Frontal cortex (tissue), 4 donors: ENCODE measurements around the gene FZD10. TPM values are rescaled to one million over a fixed set of nuclear protein-coding genes. Genes with fewer than 3 reads are reported as not detected.

ENCODE experiments used
- DNase-seq, 2 donors: peaks; one replicate each; pipeline ENCODE4 v3.0.0; 2012; ENCODE audit warnings: low spot score in 2 of 2
- FAIRE-seq: peaks from 2 replicates; lab custom pipeline; 2012; peaks lifted over from hg19 to GRCh38; lab: Jason Lieb, UNC
- total RNA-seq: library from RNA; depleted of rRNA; stranded (reverse); fragments of >200 nt; gene quantifications from one replicate; pipeline ENCODE4 v1.2.3, GENCODE V29; 2014
- donor health status: control.
- donor health status: control.
- donor health status: control.

Gene FZD10
- total RNA-seq, 1 donor from 2014 or later, result 0.41 TPM

DNA sequence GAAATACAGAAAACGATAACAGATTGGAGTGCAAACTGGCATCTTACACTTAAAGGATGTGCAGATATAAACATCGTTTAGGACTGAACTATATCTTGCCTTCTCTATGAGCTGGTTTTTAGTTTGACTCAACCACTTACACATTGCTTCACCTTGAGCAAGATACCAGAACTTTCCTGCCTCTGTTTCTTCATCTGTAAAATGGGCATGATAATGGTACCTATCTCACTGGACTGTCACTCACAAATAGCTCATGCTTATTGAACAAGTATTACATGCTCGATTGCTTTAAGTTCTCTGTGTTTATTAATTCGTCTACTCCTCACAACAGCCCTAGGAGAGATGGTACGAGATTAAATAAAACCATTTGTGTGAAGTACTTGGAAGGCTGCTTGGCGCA lies 7.7 kb downstream of the FZD10 start:
- FAIRE-seq, result no peak
- no peak for DNase-seq

DNA sequence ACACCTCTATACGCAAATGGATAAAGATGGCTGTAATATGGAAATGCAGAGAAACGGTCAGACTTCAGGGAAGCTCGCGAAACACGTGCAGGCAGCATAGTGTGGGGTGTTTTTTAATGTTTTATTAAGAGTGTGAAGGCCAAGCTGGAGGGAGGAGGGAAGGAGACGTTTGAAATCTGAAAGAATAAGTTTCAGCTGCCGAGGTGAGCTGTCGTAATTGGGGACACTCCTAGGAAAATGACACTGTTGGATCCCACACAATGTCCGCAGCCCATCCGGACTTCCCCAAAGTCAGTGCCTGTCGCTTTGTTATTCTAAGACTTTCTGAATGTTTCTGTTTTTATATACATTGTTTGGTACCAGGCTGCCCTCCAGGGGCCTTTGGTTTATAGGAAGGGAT lies 8.3 kb downstream of the FZD10 start:
- no peak for FAIRE-seq
- DNase-seq, result no peak

DNA sequence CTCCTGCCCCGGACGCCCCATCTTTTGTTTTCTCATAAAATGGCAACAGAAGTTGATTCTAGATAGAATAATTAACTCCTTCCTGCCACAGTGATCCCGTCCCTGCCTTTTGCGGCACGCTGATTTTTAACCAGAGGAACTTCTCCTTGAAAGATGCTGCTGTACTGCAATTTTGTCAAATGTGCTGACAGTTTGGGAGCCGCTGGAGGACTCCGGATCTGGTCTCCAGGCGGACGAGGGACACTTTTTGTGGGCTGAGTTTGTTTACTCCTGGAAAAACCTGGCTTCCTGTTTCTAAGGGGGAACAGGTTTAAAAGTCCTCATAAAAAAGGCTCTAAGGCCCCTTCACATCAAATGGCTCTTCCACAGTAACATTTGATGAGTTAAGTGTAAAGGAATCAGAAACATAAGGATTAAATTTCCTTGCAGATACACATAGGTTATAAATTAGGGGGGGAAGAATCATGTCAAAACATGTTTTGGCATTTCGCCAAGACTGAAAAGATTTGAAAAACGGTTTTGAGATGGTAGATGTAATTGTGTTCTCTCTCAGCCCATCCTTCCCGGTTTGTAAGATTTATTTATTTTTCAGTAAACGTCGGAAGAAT lies 15.5 kb downstream of the FZD10 start:
- FAIRE-seq, result no peak

DNA sequence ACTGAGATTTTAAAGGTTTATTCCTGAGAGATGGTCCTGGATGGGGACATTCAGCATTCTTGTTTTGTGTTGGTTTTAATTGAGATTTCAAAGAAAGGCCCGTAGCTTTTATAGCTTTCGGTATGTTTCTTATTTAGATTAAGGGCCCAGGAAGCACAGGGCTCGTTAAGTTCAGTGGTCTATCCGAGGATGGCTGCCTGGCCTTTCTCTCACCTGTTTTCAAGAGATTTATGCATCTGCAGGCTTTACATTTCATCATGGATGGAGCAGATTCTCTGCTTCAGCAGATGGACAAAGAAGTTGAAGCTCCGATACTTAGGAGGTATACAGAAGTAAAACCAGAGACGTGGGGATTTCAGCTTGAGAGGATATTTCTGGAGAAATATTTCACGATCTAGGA lies 16.0 kb downstream of the FZD10 start:
- DNase-seq, result no peak
- no peak for FAIRE-seq

More for the DNA sequence above, 15.5 kb downstream of the FZD10 start:
- no peak for DNase-seq

DNA sequence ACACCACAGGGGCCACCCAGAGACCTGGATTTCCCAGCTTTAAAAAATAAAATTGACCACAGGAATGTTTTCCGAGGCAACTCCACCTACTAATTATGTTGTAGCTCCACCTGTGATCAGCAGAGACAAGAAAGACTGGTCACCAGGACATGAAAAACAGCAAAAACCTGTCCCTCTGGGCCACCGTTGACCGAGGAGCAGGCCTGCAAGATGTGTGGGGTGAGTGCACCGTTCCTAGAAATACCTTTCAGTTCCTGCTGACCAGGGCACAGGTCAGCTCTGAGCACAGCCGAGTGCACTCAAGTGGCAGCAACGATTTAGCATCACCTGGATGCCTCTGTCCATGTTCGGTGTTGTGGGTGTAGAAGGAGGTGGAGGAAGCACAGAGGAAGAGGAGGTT lies 16.9 kb downstream of the FZD10 start:
- FAIRE-seq, result no peak
- DNase-seq, result no peak

DNA sequence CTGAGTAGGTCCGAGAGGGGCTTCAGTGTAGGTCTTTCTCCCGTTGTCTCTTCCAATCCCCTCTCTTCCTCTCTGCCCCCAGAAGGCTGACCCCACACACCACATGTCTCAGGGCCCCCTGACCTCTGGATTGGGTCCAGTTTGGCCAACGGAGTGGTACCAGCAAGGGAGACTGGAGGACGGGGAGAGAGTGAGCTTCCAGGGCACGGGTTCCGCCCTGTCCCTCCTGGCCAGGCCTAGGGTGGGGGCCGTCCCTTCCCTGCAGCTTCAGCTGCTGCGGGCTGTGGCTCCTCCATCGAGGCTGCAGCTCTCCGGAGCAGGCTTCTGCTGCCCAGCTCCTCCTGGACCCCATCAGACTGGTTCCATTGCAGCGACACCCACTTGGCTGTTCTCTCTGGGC lies 17.4 kb downstream of the FZD10 start:
- no peak for FAIRE-seq
- DNase-seq, result no peak

DNA sequence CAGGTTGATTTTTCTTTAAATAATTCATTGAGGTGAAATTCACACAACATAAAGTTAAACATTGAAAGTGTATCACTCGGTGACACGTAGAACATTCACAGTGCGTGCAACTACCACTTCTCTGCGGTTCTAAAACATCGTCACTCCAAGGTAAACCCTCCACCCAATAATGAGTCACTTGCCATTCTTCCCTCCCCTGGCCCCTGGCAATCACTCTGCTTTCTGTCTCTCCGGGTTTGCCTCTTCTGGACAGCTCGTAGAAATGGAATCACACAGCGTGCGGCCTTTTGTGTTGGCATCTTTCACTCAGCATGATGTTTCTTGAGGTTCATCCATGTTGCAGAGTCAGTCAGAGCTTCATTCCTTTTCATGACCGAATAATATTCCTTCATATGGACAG lies 18.9 kb downstream of the FZD10 start:
- FAIRE-seq, result no peak
- no peak for DNase-seq

DNA sequence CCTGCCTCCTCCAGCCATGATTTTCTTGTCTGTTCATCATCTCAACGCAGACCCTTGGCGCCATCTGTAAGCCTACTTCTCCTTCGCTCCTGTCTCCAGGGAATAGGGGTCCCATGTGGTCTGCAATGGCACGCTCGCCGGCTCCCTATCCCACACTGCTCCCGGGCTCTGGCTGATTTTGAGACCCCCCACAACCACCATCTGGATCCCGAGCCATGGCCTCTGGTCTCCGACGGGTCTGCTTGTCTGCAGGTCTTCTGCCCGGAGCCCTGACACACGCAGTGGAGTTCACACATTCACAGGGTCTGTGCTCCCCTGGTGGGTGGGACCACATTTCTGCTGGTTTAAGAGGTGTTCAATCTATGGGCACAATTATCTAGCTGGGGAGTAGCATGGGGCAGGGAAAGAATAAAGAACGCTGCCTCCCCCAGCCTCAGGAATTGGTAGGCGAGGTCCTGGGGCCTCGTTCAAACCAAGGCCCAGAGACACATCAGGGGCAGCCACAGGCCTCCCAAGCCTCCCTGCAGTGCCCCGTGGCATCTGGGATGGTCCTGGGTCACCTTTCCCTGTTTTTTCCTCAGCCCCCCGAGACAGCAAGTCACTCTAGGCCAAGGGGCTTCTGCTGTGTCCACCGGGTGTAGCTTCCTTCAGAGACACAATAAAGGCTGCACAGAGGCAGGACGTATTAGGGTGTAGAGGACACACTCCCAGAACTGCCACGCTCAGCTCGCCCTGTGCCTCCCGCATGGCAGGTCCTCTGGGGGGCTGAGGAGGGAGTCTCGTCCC lies 21.5 kb downstream of the FZD10 start:
- DNase-seq (no peak), FAIRE-seq (no peak)

DNA sequence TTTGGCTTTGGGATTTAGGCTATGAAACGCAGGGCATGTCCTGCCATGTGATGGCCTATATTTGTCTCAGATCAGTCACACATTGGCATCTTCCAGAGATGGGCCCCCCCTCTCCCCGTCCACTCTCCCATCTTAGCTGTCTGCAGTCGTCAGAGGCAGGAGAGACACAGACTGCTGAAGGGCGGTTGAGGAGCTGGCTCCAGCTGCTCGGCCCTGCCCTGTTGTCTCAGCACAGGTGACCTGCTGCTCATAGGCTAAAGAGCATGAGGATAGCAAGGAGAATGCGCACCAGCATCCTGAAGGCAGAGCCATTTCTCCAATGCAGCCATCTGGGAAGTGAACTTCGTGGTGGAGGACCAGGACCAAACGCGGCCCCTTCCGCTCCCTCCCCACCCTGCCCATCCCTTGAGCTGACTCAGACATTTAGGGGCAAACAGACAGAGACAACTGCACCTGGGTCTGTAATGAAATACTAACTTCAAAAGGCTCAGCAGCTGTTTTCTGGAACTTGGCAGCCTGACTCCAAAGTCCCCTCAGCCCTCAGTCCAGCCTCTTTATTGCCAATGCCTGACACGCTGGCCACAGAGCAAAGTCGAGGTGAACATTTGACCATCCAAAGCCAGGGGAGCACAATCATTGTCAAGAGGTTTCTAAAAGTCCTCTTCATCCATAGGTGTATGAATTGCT lies 22.3 kb downstream of the FZD10 start:
- DNase-seq (no peak), FAIRE-seq (no peak)

DNA sequence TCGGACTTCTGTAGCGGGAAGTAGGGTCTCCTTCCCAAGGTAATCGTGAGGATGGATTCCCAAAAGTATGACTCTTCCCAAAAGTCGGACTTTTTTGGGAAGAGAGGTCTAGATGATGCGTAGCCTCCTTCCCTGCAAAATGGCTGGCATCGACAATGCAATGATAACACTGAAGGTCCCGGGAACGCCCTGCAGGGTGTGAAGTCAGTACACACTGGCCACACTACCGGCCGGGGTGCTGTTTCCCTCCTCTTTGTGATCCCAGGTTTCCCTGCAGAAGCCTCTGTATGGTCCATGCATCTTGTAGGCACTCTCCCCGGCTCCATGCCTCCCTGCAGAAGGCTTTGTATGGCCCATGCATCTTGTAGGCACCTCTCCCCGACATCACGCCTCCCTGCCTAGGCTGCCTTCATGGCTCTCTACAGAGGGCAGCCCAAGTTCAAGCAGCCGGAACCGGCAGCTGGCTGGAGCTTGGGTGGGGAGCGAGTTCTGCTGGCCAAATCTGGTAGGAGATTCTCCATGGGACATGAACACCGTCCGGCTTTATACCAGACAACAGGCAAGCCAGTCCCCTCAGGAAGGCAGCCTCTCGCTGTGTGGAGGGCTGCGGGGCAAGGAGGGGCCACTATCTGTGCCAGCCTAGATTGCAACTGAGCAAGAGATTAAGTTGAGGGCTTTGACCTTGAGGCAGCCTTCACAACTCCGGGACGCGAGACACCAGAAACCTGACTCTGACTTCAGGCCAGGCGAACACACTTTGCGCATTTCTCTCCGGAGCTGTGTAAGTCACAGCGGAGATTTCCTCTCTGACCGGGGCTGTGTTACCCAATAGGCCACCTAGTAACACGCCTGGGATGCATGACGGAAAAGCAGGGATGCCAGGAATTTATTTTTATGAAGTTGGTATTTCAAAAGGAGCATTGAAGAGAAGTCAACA lies 23.5 kb downstream of the FZD10 start:
- FAIRE-seq, result no peak
- DNase-seq, result no peak

DNA sequence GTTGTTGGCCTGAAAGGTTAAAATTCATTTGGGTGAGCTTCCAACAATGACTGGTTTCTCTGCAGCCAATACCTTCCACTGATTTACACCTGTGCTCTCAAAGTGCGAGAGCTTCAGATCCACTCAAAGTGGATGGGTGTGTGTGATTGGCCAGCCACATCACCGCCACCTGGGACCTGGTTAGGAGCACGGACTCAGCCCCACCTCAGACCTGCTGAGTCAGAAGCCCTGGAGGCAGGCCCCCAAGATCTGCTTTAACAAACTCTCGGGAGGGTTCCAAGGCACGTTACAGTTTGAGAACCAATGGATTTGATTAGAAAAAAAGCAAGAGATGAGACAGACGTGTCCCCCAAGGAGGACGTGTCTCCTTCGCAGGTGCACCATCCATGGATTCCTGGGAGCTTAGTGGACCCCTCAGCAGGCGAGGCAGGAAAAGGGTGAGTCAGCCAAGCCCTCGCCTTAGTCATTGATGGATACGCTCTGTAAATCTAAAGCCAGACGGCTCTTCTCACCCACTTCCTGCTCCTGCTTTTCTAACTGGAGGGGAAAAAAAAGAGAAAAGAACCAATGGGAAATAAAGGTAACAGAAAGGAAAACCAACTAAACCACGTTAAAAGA lies 24.5 kb downstream of the FZD10 start:
- FAIRE-seq (no peak), DNase-seq (no peak)

DNA sequence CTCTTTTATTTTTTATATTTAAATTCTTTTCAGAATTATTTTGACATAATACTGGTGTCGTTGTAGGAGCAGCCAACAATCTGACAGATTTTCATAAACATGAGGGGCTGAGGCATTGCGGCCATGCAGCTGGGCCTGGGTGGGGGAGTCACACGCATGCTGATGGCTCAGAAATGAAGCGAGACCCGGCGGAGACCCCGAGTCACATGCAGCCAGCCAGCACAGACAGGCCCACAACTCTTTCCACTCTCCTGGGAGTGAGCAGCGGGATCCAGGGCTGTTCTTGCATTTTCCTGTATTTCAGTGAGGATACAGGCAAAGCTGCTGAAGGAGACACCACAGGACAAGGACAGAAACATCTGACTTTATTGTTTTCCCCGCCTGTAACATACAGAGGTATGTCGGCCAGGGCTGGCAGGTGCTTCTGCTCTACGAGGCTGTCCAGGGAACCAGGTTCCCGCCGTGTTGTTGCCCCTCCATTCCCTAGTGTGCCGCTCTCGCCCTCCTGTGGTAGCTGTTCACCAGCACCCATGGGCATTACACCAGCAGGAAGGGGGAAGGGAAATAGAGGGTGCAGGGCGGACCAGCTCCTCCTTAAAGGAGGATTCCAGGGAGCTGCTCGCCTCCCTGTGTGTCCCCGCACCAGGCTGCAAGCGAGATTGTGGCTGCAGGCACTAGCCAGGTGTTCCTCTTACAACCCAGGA lies 30.5 kb downstream of the FZD10 start:
- FAIRE-seq, result no peak
- no peak for DNase-seq

DNA sequence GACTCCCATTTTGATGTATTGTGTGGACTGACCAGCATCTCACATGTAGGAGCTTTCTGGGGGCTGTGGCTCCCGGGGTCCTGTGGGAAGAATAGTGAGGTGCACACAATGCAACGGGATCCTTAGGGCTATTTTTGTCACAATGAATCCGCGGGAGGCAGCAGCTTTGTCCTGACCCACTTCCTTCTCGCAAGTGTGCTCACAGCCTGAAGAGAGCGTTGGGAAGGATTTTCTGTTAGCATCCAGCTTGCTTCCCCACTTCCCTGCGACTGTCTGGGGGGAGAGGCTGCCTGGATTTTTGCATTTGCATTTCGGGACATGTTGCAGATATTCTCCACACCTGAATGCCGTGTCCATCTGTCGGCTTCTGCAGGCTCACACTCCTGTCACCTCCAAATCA lies 31.9 kb downstream of the FZD10 start:
- FAIRE-seq (no peak), DNase-seq (no peak)

DNA sequence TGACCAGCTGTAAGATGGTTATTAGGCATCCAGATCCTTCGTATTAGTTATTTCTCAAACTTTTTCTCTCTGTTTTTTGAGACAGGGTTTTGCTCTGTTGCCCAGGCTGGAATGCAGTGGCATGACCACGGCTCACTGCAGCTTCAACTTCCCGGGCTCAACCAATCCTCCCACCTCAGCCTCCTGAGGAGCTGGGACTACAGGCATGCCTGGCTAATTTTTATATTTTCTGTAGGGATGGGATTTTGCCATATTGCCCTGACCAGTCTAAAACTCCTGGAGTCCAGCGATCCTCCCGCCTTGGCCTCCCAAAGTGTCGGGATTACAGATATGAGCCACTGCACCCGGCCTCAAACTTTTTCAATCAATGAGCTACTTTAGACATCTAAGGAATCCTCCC lies 33.1 kb downstream of the FZD10 start:
- no peak for DNase-seq
- no peak for FAIRE-seq

DNA sequence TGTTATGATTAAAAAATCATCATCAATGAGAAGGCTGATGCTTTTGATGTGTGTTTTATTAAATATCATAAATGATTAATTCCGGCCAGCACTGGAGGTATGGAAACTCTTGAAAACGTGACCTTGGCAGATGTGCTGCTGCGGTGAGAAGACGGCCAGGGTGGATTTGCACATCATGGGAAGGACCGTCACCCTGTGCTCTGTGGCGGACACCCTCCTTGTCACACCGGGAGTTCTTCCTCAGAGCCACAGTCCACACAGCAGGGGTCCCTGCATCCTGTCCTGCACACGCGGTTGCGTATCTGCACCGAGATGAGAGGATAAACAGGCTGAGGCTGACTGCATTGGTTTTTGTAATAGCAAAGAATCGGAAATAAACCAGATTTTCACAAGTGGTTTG lies 33.5 kb downstream of the FZD10 start:
- FAIRE-seq (no peak), DNase-seq (no peak)

DNA sequence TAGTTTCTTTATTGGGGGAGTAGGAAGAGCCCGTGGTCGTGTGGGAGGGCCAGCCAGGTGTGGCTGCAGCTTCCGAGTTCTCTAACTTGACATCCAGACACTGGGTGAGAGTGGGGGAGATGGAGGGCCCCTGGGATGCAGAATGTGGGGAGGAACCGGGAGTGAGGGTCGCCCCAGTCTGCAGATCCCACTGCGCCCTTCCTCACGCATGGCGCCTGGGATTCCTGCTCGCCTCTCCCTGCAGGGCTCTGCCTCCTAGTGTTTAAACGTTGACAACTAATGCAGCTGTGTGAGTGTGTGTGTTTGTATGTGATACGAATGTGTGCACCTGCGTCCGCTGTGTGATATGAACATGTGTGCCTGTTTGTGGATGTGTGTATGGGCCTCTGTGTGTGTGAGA lies 34.6 kb downstream of the FZD10 start:
- no peak for FAIRE-seq
- no peak for DNase-seq

DNA sequence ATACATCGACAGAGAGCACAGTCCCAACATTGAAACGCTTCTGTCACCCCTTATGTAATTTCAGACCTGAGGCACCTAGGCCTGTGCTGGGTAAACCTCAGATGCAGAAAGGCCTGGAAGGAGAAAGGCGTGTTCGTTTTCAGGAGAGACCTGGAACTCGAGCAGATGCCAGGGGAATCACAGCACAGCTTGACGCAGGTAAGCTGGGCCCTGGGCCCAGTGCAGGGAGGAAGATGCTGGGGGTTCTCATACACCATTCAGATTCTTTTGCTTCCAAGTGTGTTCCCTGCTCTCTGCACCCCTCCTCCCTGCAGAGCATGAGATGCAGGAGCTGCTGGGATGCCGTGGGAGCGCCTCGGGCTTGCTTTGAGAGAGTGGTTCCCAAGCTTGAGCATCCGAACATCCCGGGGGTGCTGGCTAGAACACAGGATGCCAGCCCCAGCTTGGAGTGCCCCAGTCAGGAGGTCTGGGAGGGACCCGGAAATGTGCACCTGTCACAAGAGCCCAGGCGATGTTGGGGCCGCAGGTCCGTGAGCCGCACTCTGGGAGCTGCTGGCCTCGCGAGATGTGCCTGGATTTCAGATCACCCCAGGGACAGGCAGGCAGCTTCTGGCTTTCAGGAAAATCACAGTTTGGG lies 35.9 kb downstream of the FZD10 start:
- no peak for FAIRE-seq

DNA sequence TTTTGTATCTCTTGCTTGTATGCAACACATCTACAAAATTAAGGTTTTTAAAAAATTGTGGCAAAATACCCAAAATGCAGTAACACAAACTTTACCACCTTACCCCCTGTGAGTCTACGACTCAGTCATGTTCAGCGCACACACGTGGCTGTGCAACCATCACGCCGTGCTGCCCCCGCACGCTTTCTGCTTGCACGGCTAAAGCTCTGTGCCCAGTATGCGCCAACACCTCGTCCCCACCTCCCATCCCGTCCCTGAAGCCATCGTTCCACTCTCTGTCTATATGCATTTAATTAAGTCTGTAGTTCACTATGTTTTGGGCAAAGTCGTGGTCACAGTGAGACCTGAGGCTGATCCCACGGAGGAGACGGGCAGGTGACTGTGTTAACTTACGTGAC lies 36.4 kb downstream of the FZD10 start:
- FAIRE-seq (no peak), DNase-seq (no peak)

More for the DNA sequence above, 35.9 kb downstream of the FZD10 start:
- DNase-seq, result no peak
